HEK293 (cell line): ENCODE results near the gene NAA80.

ENCODE experiments used
- ATF2 ChIP-seq: fragments of 450-650 bp; formaldehyde crosslinking; IDR thresholded peaks from 2 replicates; pipeline ENCODE4 v1.5.1; 2016; ENCODE audit warnings: missing biosample characterization, missing genetic modification characterization, low read depth
- GFI1B ChIP-seq: fragments of 450-650 bp; formaldehyde crosslinking; IDR thresholded peaks from 2 replicates; pipeline ENCODE4 v1.5.1; 2016; ENCODE audit warnings: missing biosample characterization, missing genetic modification characterization
- GLI4 ChIP-seq: fragments of 450-650 bp; formaldehyde crosslinking; IDR thresholded peaks from 2 replicates; pipeline ENCODE4 v1.5.1; 2016; ENCODE audit warnings: missing biosample characterization, missing genetic modification characterization
- REPIN1 ChIP-seq: fragments of 450-650 bp; formaldehyde crosslinking; IDR thresholded peaks from 2 replicates; pipeline ENCODE4 v1.5.1; 2017; ENCODE audit warnings: missing biosample characterization, missing genetic modification characterization, low read depth
- REST ChIP-seq: fragments of 450-650 bp; formaldehyde crosslinking; IDR thresholded peaks from 2 replicates; pipeline ENCODE4 v1.5.1; 2016; ENCODE audit warnings: missing biosample characterization, missing genetic modification characterization
- ZNF174 ChIP-seq: fragments of 450-650 bp; formaldehyde crosslinking; IDR thresholded peaks from 2 replicates; pipeline ENCODE4 v1.5.0; 2017; ENCODE audit warnings: missing biosample characterization, mild to moderate bottlenecking, missing genetic modification characterization
- ZNF529 ChIP-seq: fragments of 450-650 bp; formaldehyde crosslinking; IDR thresholded peaks from 2 replicates; pipeline ENCODE4 v1.5.1; 2017; ENCODE audit warnings: missing genetic modification characterization, missing biosample characterization; ENCODE audit not compliant: insufficient replicate concordance
- ZNF561 ChIP-seq: fragments of 450-650 bp; IDR thresholded peaks from 2 replicates; pipeline ENCODE4 v1.5.1; 2018; ENCODE audit warnings: missing biosample characterization, missing genetic modification characterization, borderline replicate concordance
- TF ChIP-seq, protein P1 (sequence below): fragments of 450-650 bp; formaldehyde crosslinking; IDR thresholded peaks from 2 replicates; pipeline ENCODE4 v1.5.1; 2016; ENCODE audit warnings: missing biosample characterization, missing genetic modification characterization
- TF ChIP-seq, protein P2 (sequence below): sonication (generic); formaldehyde crosslinking; IDR thresholded peaks from 2 replicates; pipeline ENCODE4 v1.8.1; 2022; ENCODE audit warnings: mild to moderate bottlenecking, moderate library complexity, missing genetic modification reagents
- TF ChIP-seq, protein P3 (sequence below): fragments of 450-650 bp; formaldehyde crosslinking; IDR thresholded peaks from 2 replicates; pipeline ENCODE4 v1.5.1; 2017; ENCODE audit warnings: missing biosample characterization, missing genetic modification characterization

- TF ChIP-seq, protein P1, sequence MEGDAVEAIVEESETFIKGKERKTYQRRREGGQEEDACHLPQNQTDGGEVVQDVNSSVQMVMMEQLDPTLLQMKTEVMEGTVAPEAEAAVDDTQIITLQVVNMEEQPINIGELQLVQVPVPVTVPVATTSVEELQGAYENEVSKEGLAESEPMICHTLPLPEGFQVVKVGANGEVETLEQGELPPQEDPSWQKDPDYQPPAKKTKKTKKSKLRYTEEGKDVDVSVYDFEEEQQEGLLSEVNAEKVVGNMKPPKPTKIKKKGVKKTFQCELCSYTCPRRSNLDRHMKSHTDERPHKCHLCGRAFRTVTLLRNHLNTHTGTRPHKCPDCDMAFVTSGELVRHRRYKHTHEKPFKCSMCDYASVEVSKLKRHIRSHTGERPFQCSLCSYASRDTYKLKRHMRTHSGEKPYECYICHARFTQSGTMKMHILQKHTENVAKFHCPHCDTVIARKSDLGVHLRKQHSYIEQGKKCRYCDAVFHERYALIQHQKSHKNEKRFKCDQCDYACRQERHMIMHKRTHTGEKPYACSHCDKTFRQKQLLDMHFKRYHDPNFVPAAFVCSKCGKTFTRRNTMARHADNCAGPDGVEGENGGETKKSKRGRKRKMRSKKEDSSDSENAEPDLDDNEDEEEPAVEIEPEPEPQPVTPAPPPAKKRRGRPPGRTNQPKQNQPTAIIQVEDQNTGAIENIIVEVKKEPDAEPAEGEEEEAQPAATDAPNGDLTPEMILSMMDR (tag by site-specific recombination): no peak
- TF ChIP-seq ZNF529 (tag by site-specific recombination): no peak
- TF ChIP-seq, protein P2, sequence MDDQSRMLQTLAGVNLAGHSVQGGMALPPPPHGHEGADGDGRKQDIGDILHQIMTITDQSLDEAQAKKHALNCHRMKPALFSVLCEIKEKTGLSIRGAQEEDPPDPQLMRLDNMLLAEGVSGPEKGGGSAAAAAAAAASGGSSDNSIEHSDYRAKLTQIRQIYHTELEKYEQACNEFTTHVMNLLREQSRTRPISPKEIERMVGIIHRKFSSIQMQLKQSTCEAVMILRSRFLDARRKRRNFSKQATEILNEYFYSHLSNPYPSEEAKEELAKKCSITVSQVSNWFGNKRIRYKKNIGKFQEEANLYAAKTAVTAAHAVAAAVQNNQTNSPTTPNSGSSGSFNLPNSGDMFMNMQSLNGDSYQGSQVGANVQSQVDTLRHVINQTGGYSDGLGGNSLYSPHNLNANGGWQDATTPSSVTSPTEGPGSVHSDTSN: no peak
- TF ChIP-seq GLI4: no peak
- TF ChIP-seq ZNF174 (tag by site-specific recombination): no peak
- TF ChIP-seq ZNF561 (tag by site-specific recombination): no peak
- TF ChIP-seq REPIN1 (tag by site-specific recombination): no peak
- TF ChIP-seq ATF2 (tag by site-specific recombination): no peak
- TF ChIP-seq GFI1B (tag by site-specific recombination): no peak
- TF ChIP-seq, protein P3, sequence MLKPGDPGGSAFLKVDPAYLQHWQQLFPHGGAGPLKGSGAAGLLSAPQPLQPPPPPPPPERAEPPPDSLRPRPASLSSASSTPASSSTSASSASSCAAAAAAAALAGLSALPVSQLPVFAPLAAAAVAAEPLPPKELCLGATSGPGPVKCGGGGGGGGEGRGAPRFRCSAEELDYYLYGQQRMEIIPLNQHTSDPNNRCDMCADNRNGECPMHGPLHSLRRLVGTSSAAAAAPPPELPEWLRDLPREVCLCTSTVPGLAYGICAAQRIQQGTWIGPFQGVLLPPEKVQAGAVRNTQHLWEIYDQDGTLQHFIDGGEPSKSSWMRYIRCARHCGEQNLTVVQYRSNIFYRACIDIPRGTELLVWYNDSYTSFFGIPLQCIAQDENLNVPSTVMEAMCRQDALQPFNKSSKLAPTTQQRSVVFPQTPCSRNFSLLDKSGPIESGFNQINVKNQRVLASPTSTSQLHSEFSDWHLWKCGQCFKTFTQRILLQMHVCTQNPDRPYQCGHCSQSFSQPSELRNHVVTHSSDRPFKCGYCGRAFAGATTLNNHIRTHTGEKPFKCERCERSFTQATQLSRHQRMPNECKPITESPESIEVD (tag by site-specific recombination): no peak
- no peak for TF ChIP-seq REST
These were observed 28.6 kb downstream of the NAA80 start for GRCh38 chr3:50270422-50271224.
